Fibroblast of mammary gland (primary cell): ENCODE results near the gene CACNA1C.

Experiments used
- DNase-seq: peaks from one replicate; pipeline ENCODE4 v3.0.0-alpha.2; 2010; ENCODE audit warnings: low read depth
- H3K4me3 ChIP-seq: 2 replicates; pipeline ENCODE4 v1.5.1; 2011; ENCODE audit warnings: low read depth, mild to moderate bottlenecking, low read length, moderate library complexity; ENCODE audit not compliant: control insufficient read depth
- TF ChIP-seq, protein P1 (sequence below): conservative IDR thresholded peaks from 2 replicates; pipeline ENCODE4 v1.5.1; 2011; ENCODE audit warnings: low read depth, low read length, inconsistent platforms; ENCODE audit not compliant: control insufficient read depth, insufficient read depth

The CACNA1C gene

DNA sequence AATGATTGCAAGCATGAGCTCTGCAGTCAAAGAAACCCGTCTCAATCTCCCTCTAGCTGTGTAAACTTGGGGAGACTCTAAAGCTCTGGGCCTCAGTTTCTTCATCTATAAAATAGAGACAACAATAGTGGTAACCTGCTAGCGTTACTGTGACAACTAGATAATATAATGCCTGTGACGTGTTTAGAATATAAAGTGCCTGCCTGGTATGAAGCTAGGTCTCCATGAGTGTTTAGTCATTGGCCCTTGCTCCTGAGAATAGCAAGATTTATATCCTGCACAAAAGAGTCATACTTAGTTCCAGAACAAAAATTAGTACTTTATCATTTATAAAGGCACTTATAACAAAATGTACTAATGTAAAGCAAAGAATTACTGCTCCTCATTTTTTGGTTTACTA, 39.7 kb upstream of the CACNA1C start:
- TF ChIP-seq, protein P1, sequence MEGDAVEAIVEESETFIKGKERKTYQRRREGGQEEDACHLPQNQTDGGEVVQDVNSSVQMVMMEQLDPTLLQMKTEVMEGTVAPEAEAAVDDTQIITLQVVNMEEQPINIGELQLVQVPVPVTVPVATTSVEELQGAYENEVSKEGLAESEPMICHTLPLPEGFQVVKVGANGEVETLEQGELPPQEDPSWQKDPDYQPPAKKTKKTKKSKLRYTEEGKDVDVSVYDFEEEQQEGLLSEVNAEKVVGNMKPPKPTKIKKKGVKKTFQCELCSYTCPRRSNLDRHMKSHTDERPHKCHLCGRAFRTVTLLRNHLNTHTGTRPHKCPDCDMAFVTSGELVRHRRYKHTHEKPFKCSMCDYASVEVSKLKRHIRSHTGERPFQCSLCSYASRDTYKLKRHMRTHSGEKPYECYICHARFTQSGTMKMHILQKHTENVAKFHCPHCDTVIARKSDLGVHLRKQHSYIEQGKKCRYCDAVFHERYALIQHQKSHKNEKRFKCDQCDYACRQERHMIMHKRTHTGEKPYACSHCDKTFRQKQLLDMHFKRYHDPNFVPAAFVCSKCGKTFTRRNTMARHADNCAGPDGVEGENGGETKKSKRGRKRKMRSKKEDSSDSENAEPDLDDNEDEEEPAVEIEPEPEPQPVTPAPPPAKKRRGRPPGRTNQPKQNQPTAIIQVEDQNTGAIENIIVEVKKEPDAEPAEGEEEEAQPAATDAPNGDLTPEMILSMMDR = no peak
- no peak overlapping the region for H3K4me3 ChIP-seq
- DNase-seq = no peak

DNA sequence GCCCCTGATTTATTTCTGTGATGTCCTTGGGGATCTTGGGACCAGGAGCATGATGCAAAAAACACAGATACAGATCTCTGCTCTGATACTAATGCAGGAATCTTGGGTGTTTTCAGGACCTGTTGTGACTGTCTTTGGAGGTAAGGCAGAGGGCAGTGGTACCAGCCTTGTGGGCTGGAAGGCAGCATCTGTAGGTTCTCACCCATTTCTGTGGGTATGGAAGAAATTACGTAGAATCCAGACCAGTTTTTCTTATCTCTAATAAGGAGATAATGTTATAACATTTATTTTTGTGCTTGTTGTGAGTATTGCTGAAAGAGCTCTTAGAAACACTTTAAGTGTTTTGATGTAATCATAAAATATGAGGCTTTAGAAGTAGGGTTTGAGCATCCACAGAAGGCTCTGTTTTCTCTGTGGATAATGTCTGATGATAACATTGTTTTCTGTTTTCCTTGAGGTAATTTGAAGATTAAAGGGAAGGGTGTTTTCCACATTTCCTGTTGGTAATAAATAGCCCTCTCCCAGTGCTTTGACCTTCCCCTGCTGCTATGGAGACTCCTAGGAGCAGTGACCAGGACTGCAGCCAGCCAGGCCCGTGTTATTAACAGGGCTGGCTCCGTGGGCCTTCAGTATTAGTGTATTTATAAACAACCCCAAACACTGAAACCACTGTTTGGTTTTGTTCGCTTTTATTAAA, 39.1 kb upstream of the CACNA1C start:
- no peak overlapping the region for H3K4me3 ChIP-seq
- TF ChIP-seq, protein P1 = no peak
- DNase-seq = no peak

DNA sequence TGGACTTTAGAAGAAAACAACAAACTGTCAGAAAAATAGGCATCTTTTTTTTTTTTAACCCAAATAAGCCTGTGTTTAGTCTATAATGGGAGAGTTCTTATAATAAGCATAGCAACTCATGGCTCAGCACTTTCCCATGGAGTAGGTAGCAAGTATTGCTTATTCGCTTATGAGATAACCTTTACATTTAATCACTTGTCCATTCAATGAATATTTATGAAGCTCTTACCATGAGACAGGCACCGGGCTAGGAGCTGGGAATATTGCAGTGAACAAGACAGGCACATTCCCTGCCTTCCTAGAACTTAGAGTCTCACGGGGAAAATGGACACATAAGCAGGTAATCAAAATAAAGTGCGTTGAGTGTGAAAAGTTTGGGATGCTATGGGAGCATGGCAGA, 38.6 kb upstream of the CACNA1C start:
- TF ChIP-seq, protein P1 = no peak
- no peak overlapping the region for H3K4me3 ChIP-seq
- no peak for DNase-seq

DNA sequence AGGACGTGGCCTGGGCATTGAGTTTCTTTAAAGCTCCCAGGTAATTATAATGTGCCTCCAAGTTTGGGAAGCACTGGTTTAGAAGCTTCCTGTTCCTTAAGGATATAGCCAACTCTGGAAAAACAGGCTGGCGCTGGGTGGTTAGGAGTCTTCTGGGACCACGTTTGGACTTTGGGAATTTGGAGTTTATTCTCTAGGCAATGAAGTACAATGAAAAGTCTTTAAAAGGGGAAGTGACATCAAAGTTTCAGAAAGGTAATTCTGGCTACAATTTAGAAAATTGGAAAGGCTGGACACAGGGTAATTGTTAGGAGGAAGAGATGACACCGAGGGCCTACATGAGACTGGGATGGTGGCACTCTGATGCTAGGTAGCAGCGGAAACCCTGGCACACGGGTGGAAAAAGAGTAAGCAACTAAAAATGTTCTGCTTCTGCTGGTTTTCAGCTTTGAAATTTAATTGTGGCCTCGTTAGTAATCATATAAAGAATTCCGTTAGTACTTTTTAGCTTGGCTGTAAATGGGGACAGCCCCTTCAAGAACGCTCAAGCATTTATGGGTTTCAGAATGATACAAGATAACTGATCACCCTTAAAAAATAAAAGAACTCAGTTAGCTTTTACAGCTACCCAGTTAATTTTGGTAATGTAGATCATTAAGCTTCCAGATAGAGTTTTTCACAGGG, 35.8 kb upstream of the CACNA1C start:
- no peak for DNase-seq
- no peak overlapping the region for H3K4me3 ChIP-seq
- TF ChIP-seq, protein P1 = no peak

DNA sequence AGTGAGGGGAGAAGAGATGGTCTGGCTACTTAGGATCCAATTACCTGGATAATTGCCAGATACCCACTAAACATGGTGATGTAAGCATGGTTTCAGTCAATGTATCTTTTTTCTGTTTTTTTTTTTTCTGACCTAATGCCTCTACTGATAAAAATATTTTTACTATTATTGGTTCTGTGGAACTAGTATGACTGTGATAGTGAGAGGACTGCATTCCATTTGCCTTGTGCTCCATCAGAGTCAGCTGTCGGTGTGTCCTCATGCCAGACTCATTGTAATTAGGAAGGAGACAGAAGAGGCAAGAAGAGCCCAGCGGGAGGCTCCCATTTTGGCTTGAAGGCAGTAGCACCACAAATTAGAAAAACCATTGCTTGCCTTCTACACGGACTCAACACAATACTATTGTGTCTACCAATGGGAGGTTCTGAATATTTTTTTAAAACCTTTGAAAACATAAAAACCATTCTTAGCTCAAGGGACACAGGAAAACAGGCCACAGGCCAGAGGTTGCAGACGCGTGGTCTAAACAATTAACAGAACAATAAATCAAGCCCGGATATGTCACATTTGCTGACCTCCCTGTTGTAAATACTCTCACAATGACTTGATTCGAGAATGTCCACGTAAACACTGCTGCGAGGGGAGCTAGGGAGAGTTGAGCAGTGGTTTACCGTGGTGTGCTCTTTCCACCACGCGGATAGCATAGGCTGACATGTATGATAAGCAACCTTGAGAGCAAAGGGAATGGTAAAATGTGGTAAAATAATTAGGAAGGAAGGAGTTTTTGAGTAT, 35.0 kb upstream of the CACNA1C start:
- DNase-seq = no peak
- TF ChIP-seq, protein P1 = no peak
- no peak overlapping the region for H3K4me3 ChIP-seq

DNA sequence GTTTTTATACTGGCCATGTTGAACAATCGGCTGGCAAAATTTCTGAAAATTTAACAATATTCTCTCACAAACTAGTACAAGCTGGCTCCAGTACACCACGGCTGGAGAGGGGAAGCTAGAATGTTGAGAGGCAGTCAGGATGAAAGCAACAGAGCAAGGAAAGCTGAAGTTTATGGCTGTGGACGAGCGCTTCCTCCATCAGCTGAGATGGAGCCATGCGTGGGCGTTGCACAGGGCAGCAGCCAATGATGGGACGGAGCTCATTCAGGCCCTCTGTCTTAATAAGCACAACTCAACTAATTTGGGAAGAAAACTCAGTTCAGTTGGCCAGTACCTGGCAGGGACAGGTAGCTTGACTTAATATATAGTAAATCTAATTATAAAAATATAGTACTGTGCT, 34.4 kb upstream of the CACNA1C start:
- no peak for DNase-seq
- TF ChIP-seq, protein P1 = no peak
- H3K4me3 ChIP-seq = no peak overlapping the region
